ENCODE results near the gene ZNF322.
"Not testable (repeated sequence)": the region's sequence is repeated elsewhere in the genome, so short reads cannot be mapped to it uniquely, and the experiment has no call there.

DNA sequence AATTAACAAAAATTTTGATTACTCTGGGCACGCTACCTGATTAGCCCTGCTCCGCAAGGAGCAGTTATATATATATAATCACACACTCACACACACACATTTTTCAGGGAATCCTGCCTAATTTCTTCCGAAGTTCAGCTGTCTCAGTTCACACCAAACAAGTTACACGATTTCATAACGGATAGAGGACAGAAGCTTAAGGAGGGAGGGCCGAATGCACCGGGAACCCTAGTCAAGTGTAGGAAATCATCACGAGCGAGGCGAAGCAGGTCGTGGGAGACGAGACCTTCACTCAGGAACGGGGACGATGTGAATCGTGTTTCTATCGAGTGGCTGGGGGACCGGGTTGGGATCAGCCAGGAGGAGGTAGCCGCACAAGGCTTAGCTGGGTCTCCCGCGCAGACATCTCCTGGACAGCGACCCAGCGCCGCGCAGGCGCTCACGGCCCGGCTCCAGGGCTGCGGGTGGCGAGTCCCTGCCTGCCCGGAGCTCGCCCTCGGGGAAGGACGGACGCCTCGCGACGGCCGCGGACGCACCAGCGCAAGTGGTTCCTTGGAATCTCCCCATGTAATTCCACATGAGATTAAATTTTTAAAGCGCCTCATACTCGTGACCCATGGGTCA, 29.9 kb upstream of the ZNF322 start:
- TF ChIP-seq, protein P1, sequence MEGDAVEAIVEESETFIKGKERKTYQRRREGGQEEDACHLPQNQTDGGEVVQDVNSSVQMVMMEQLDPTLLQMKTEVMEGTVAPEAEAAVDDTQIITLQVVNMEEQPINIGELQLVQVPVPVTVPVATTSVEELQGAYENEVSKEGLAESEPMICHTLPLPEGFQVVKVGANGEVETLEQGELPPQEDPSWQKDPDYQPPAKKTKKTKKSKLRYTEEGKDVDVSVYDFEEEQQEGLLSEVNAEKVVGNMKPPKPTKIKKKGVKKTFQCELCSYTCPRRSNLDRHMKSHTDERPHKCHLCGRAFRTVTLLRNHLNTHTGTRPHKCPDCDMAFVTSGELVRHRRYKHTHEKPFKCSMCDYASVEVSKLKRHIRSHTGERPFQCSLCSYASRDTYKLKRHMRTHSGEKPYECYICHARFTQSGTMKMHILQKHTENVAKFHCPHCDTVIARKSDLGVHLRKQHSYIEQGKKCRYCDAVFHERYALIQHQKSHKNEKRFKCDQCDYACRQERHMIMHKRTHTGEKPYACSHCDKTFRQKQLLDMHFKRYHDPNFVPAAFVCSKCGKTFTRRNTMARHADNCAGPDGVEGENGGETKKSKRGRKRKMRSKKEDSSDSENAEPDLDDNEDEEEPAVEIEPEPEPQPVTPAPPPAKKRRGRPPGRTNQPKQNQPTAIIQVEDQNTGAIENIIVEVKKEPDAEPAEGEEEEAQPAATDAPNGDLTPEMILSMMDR (IDR thresholded peaks at IDR 0.05) = not testable (repeated sequence)
- TF ChIP-seq EP300, POLR2A (IDR thresholded peaks at IDR 0.05): not testable (repeated sequence)
